ENCODE measurements around the gene ACTR1A.
A peak's percentile ranks its signal among the peaks of the same experiment; 100 is the strongest.

ACTR1A gene

GRCh38 chr10:102452672-102453340, 49.7 kb downstream of the ACTR1A start:
- DNase-seq: no peak

- no peak for DNase-seq
These were observed 51.2 kb downstream of the ACTR1A start, which contains the start of gene C10orf95 for GRCh38 chr10:102451105-102451969. TSS of gene C10orf95 (minus strand) at chr10:102451543. CDS start at chr10:102451093, 450 bp downstream.

- no peak for DNase-seq
These were observed 52.0 kb downstream of the ACTR1A start for GRCh38 chr10:102450374-102451104.

DNA sequence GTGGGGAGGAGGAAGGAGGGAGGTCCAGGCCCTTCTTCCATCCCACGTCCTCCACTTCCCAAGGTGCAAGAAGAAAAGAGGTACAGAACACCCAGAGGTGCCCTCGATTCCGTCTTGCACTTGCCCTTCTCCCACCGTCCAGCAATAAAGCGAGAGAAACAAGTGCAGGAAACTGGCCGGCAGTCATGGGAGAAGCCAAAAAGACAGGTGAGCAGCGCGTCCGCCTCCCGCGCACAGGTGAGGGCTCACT, 52.5 kb downstream of the ACTR1A start:
- no peak for DNase-seq

- DNase-seq: peak; percentile 56
These were observed 53.0 kb downstream of the ACTR1A start for GRCh38 chr10:102449321-102450123.

DNA sequence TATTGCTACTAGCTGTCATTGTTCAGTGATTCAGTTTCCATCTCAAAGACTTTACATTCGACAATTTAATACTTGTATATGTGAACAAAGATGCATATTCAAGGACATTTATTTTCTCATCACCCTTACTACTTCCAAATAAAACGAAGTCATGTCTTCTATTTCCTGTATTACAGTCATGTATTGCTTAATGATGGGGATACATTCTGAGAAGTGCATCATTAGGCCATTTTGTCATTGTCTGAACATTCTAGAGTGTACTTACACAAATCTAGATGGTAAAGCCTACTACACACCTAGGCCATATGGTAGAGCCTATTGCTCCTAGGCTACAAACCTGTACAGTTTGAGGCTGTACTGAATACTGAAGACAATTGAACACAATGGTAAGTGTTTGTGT, 57.7 kb downstream of the ACTR1A start:
- no peak for DNase-seq

DNA sequence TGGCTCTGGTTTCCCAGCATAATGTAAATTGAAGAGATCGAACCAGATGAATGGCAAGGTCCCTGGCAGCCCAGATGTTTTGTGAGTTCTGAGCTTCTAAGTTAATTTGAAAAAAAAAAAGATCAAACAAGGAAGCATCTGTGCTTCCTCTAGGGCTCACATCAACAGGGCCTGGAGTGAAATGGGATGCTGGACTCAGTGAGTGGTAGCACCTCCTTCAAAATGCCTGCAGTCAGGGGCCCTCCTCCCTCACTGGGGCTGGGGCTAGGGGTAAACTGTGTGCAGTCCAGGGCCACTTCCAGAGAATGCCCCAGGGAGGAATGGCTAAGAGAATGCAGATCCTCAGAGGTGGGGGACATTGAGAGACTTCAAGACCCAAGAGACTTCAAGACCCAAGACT, 64.1 kb downstream of the ACTR1A start:
- DNase-seq: no peak

DNA sequence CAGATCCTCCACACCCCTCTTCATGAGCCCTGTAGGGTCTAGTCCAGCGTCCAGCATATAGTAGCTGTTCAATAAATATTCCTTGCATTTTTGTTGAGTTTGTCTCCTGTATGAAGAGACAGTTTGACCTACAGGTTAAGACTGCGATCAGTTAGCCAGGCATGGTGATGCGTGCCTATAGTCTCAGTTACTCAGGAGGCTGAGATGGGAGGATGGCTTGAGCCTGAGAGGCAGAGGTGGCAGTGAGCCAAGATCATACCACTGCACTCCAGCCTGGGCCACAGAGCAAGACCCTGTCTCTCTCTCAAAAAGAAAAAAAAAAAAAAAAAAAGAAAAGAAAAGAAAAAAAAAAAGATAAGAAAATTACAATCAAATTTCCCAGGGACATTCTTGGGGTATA, 65.0 kb downstream of the ACTR1A start:
- DNase-seq: no peak

DNA sequence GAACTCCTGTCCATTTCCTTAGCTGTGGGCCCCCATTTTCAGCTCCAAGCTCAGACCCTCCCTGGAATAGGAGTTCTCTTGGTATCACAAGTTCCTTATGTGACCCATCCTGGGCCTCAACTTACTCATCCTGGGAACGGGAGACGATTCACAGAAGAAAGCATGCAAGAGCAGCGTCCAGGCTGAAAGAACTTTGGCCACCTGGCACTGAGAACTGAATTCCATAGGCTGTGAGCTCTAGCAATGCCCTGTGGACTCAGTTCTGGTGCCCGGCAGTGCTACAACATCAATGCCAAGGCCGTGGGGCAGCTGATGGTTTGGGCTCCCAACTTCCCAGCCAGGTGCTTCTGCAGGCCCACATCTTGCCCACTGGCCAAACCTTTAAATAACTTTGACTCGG, 66.2 kb downstream of the ACTR1A start:
- DNase-seq: no peak

DNA sequence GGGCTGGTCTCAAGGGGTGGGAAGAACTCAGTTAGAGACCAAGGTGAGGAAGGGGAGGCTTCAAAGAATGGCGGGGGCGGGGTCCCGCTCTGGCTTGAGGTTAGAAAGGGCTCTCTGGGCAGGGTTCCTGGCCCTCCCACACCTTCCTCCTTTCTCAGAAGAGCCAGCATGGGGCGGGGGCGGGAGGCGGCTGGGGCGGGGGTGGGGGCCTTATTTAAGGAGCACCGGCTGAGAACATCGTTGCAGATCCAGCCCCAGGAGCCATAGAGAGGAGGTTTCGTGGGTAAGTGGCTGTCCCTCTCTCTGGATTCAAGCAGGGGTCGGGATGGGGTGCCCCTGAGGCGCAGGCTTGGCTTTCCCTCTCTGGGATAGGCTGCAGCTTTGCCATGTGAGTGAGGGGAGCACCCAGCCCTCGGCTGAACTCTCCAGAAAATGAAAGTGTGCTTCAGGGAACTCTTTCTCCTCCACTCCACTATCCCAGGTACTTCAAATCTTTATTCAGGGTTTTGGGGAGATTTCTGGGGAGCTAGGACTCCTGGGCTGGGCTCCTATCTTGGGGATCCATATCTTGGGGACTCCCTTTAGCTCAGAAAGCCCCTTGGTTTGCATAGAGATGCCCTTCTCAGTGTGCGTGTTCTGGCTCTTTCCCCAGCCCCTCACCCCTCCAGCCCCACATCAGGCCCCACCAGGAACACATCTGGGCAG, 66.8 kb downstream of the ACTR1A start:
- DNase-seq: no peak

DNA sequence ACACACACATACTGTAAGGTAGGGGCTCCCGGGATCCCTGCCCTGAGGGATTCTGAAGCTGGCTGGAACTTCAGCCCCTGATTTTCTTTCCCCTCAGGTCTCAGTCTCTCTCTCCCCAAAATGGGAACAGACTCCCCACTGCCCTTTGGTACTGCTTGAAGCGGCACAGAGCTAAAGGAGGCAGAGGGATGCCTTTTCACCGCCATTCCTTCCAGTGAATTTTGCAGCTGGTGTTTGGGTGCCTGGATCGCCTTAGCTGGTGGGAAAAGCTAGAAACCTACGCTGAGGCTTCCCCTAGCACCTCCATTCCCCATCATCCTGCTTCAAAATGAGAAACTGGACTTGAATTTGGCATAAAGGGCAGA, 67.4 kb downstream of the ACTR1A start:
- DNase-seq: no peak

GRCh38 chr10:102434394-102435132, 67.9 kb downstream of the ACTR1A start:
- no peak for DNase-seq

- DNase-seq: no peak
These were observed 68.9 kb downstream of the ACTR1A start for GRCh38 chr10:102433619-102434046.

GRCh38 chr10:102432162-102432950, 70.2 kb downstream of the ACTR1A start, which contains the start of gene CUEDC2:
TSS of gene CUEDC2 (minus strand) at chr10:102432574. CDS start at chr10:102425188, 7,386 bp downstream.
- peak; percentile 95 for DNase-seq

DNA sequence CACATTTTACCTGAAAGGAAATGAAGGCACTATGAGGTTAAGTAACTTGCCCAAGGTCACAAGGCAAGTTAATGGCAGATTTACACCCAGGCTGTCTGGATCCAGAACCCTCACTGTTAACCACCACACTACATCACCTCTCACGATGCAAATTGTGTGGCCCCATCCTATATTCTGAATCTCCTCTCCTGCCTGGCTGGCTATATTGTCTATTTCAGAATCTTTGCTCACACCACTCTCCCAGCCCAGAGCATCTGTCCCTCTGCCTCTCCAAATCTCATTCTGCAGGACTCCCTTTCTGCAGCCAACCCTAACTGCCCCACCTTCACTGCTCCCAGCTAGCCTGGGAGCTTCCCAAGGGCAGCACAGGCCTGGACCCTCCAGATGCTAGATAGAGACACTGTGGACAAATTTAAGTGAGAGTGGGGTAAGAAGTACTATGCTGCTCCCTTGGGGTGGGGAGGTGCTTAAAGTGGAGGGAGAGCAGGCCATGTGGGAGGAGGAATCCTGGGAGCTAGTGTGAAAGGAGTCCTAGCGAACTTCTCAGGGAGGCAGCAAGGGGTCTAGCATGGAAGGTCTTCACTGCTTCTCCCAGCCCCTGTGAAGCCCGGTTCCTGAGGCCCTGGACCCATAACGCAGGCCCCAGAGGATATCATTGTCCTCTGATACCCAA, 70.9 kb downstream of the ACTR1A start:
- no peak for DNase-seq

- DNase-seq: no peak
These were observed 73.0 kb downstream of the ACTR1A start for GRCh38 chr10:102429468-102429867.
